Osteoblast (primary cell): ENCODE results near the gene FOXQ1. TPM values are rescaled to one million over a fixed set of nuclear protein-coding genes. Genes with fewer than 3 reads are reported as not detected.

Source experiments
- DNase-seq: peaks from one replicate; pipeline ENCODE4 v3.0.0; 2011; ENCODE audit warnings: low spot score, mixed read lengths; ENCODE audit not compliant: insufficient read length; ENCODE audit errors: missing footprints
- H2AFZ ChIP-seq: 2 replicates; pipeline ENCODE4 v1.6.0; 2011; ENCODE audit warnings: mild to moderate bottlenecking, low read length
- H3K27ac ChIP-seq: 2 replicates; pipeline ENCODE4 v1.5.1; 2011; ENCODE audit warnings: mild to moderate bottlenecking, low read depth, low read length, moderate library complexity
- H3K27me3 ChIP-seq: 2 replicates; pipeline ENCODE4 v1.6.0; 2012; ENCODE audit warnings: mild to moderate bottlenecking, control low read depth, inconsistent platforms, low read length, moderate library complexity; ENCODE audit not compliant: insufficient read depth
- H3K36me3 ChIP-seq: 2 replicates; pipeline ENCODE4 v1.5.1; 2011; ENCODE audit warnings: mild to moderate bottlenecking, low read length, control low read depth, moderate library complexity; ENCODE audit not compliant: insufficient read depth
- H3K4me1 ChIP-seq: 2 replicates; pipeline ENCODE4 v1.5.1; 2011; ENCODE audit warnings: mild to moderate bottlenecking, low read length, control low read depth, moderate library complexity; ENCODE audit not compliant: insufficient read depth
- H3K4me2 ChIP-seq: 2 replicates; pipeline ENCODE4 v1.6.0; 2011; ENCODE audit warnings: mild to moderate bottlenecking, low read length; ENCODE audit not compliant: insufficient read depth
- H3K4me3 ChIP-seq: fragments of 200-600 bp; sonication (generic); 3 replicates; pipeline ENCODE4 v1.5.1; 2012; ENCODE audit warnings: mild to moderate bottlenecking, low read length, inconsistent platforms; ENCODE audit not compliant: insufficient read depth
- H3K79me2 ChIP-seq: 2 replicates; pipeline ENCODE4 v1.6.0; 2012; ENCODE audit warnings: mild to moderate bottlenecking, low read length, control low read depth, inconsistent platforms; ENCODE audit not compliant: insufficient read depth
- H3K9me3 ChIP-seq: 2 replicates; pipeline ENCODE4 v1.5.1; 2011; ENCODE audit warnings: low read depth, low read length, control low read depth
- H4K20me1 ChIP-seq: 2 replicates; pipeline ENCODE4 v1.6.0; 2012; ENCODE audit warnings: mild to moderate bottlenecking, low read length, control low read depth; ENCODE audit not compliant: insufficient read depth
- total RNA-seq: library from RNA; depleted of rRNA; stranded (reverse); fragments of >200 nt; gene quantifications from 2 replicates; pipeline ENCODE4 v1.2.3, GENCODE V29; 2012
- TF ChIP-seq, protein P1 (sequence below): IDR thresholded peaks from 2 replicates; pipeline ENCODE4 v1.5.1; 2011; ENCODE audit warnings: mild to moderate bottlenecking, low read depth, low read length, moderate library complexity; ENCODE audit errors: extremely low read depth

FOXQ1 gene
- total RNA-seq, 1 donor = 2.5 TPM

DNA sequence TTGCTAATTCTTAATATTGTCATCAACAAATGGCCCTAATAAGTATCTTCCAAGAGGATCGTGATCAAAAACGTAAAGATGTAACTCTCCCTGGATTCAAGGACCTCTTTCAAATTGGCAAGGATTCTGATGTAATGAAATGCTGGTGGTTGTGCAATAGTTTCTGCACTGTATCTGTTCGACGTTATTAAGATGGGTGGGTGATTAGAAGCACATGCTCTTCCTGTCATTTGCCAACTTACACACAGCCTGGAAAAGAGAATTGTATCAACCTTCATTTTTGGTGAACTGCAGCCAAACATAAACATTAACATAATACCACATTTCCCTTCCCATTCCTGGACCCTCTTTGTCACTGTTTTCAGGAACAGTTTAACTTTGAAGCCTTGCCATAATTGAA, 9.8 kb downstream of the FOXQ1 start:
- H3K4me1 ChIP-seq = peaks cover 14% of the 10 kb centered on the region
- no peaks in the 10 kb centered on the region for H3K9me3 ChIP-seq
- peaks cover 2% of the 10 kb centered on the region for H3K27me3 ChIP-seq
- H3K36me3 ChIP-seq = no peaks in the 10 kb centered on the region
- H3K79me2 ChIP-seq = no peaks in the 10 kb centered on the region
- H3K4me3 ChIP-seq = no peak overlapping the region
- TF ChIP-seq, protein P1, sequence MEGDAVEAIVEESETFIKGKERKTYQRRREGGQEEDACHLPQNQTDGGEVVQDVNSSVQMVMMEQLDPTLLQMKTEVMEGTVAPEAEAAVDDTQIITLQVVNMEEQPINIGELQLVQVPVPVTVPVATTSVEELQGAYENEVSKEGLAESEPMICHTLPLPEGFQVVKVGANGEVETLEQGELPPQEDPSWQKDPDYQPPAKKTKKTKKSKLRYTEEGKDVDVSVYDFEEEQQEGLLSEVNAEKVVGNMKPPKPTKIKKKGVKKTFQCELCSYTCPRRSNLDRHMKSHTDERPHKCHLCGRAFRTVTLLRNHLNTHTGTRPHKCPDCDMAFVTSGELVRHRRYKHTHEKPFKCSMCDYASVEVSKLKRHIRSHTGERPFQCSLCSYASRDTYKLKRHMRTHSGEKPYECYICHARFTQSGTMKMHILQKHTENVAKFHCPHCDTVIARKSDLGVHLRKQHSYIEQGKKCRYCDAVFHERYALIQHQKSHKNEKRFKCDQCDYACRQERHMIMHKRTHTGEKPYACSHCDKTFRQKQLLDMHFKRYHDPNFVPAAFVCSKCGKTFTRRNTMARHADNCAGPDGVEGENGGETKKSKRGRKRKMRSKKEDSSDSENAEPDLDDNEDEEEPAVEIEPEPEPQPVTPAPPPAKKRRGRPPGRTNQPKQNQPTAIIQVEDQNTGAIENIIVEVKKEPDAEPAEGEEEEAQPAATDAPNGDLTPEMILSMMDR = no peak
- no peak overlapping the region for H2AFZ ChIP-seq
- no peak overlapping the region for H3K4me2 ChIP-seq
- no peak overlapping the region for H3K27ac ChIP-seq
- H4K20me1 ChIP-seq = no peaks in the 10 kb centered on the region
- DNase-seq = no peak

GRCh38 chr6:1322156-1322555, 10.3 kb downstream of the FOXQ1 start:
- no peaks in the 10 kb centered on the region for H3K79me2 ChIP-seq
- H3K27me3 ChIP-seq = peaks cover 3% of the 10 kb centered on the region
- H2AFZ ChIP-seq = no peak overlapping the region
- DNase-seq = no peak
- no peaks in the 10 kb centered on the region for H3K36me3 ChIP-seq
- H4K20me1 ChIP-seq = no peaks in the 10 kb centered on the region
- H3K4me2 ChIP-seq = no peak overlapping the region
- peaks cover 14% of the 10 kb centered on the region for H3K4me1 ChIP-seq
- H3K27ac ChIP-seq = no peak overlapping the region
- TF ChIP-seq, protein P1 = no peak
- H3K4me3 ChIP-seq = no peak overlapping the region
- H3K9me3 ChIP-seq = no peaks in the 10 kb centered on the region

- Histone ChIP-seq H3K9me3 (no peaks in the 10 kb centered on the region), H4K20me1 (no peaks in the 10 kb centered on the region), H3K4me1 (peaks cover 14% of the 10 kb centered on the region), H3K4me3 (no peak overlapping the region), H2AFZ (no peak overlapping the region), H3K27me3 (peaks cover 3% of the 10 kb centered on the region), H3K4me2 (no peak overlapping the region), H3K79me2 (no peaks in the 10 kb centered on the region), H3K27ac (no peak overlapping the region), H3K36me3 (no peaks in the 10 kb centered on the region)
- DNase-seq = no peak
- TF ChIP-seq, protein P1 = no peak
Observed at GRCh38 chr6:1322696-1323219, 10.9 kb downstream of the FOXQ1 start.

GRCh38 chr6:1324936-1325335, 13.0 kb downstream of the FOXQ1 start:
- TF ChIP-seq, protein P1 = no peak
- Histone ChIP-seq H3K9me3 (no peaks in the 10 kb centered on the region), H3K36me3 (no peaks in the 10 kb centered on the region), H3K4me3 (no peak overlapping the region), H3K4me1 (peaks cover 14% of the 10 kb centered on the region), H3K4me2 (no peak overlapping the region), H4K20me1 (no peaks in the 10 kb centered on the region), H3K27ac (no peak overlapping the region), H3K27me3 (peaks cover 3% of the 10 kb centered on the region), H2AFZ (no peak overlapping the region), H3K79me2 (no peaks in the 10 kb centered on the region)
- no peak for DNase-seq
